ENCODE measurements around the gene EDC4. TPM values are rescaled to one million over a fixed set of nuclear protein-coding genes. Genes with fewer than 3 reads are reported as not detected.
"Not testable (repeated sequence)": the region's sequence is repeated elsewhere in the genome, so short reads cannot be mapped to it uniquely, and the experiment has no call there.

Gene EDC4
- total RNA-seq, 1 experiment from 2014 or later, result 48.8 TPM

DNA sequence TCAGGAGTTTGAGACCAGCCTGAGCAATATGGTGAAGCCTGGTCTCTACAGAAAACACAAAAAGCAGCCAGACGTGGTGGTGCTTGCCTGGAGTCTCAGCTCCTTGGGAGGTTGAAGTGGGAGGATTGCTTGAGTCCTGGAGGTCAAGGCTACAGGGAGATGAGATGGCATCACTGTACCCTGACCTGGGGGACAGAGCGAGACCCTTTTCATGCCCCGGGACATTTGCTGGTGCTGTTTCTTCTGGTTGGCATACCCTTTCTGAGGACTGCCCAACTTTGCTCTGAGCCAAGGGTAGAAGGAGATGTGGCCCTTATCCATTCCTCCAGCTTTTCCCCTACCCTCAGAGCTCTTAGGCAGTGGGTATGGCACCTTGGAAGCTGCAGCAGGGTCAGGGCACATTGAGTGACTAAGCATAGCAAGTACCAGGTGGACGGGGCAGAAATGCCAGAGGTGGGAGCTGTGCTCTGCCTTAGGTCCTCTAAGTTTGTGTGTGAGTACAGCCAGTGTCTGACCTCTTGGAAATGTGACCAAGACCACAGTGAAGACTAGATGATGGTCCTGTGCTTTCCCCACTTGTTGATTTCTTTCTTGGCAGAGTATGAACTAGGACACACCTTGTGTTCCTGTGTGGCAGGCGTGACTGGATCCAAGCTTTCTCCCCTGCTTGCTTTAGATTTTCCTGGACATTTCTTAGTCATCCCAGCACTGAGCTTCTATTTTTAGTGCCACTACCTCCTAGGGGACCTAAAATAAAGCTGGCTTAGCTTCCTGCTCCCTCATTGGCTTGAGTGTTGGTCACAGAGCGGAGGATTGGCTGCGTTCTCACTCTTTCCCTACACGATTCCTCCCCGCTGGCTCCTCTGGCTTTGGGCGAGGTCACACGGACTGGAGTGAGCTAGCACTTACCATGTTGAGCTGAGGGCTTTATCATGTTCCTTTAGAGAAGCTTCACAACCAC, 9.9 kb upstream of the EDC4 start:
- BruUV-seq (replicated peaks), result no TSS peak
- ChIA-PET CTCF (interaction anchor here (0.5 to 0.6 kb wide), 2 partner anchors 79 to 516 kb away, joined by 4 to 5 read pairs; no protein-coding TSS in a partner anchor), POLR2A (ENCODE audit: unreplicated experiment) (interaction anchor here (0.6 kb wide), 2 partner anchors 213 to 368 kb away, joined by 6 to 8 read pairs; no protein-coding TSS in a partner anchor)
- no peak for DNase-seq
- Histone ChIP-seq H3K9me3 (ENCODE audit: insufficient read depth, low read depth) (no peaks in the 10 kb centered on the region), H4K20me1 (ENCODE audit: insufficient read depth) (peaks cover 90% of the 10 kb centered on the region), H3K9me2 (ENCODE audit: insufficient read depth) (no peaks in the 10 kb centered on the region), H3K4me3 (no peak overlapping the region), H3K27me3 (ENCODE audit: insufficient read depth, low read depth) (no peaks in the 10 kb centered on the region), H2AFZ (no peak overlapping the region), H3K27ac (no peak overlapping the region), H3K4me2 (no peak overlapping the region), H3K79me2 (ENCODE audit: low read depth) (peaks cover 67% of the 10 kb centered on the region), H3F3A (ENCODE audit: insufficient read depth, low read depth) (peaks cover 37% of the 10 kb centered on the region), H3K4me1 (replicated peaks; ENCODE audit: insufficient read depth) (peaks cover 29% of the 10 kb centered on the region), H3K36me3 (ENCODE audit: low read depth) (peaks cover 29% of the 10 kb centered on the region)
- no peak for TF ChIP-seq EZH2 (IDR thresholded peaks at IDR 0.05; ENCODE audit: low read depth)
- TF ChIP-seq, protein P1, sequence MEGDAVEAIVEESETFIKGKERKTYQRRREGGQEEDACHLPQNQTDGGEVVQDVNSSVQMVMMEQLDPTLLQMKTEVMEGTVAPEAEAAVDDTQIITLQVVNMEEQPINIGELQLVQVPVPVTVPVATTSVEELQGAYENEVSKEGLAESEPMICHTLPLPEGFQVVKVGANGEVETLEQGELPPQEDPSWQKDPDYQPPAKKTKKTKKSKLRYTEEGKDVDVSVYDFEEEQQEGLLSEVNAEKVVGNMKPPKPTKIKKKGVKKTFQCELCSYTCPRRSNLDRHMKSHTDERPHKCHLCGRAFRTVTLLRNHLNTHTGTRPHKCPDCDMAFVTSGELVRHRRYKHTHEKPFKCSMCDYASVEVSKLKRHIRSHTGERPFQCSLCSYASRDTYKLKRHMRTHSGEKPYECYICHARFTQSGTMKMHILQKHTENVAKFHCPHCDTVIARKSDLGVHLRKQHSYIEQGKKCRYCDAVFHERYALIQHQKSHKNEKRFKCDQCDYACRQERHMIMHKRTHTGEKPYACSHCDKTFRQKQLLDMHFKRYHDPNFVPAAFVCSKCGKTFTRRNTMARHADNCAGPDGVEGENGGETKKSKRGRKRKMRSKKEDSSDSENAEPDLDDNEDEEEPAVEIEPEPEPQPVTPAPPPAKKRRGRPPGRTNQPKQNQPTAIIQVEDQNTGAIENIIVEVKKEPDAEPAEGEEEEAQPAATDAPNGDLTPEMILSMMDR (conservative IDR thresholded peaks at IDR 0.05), result no peak
- intact Hi-C loops (cut with micrococcal nuclease; ENCODE audit: unreplicated experiment), result no loop called here

DNA sequence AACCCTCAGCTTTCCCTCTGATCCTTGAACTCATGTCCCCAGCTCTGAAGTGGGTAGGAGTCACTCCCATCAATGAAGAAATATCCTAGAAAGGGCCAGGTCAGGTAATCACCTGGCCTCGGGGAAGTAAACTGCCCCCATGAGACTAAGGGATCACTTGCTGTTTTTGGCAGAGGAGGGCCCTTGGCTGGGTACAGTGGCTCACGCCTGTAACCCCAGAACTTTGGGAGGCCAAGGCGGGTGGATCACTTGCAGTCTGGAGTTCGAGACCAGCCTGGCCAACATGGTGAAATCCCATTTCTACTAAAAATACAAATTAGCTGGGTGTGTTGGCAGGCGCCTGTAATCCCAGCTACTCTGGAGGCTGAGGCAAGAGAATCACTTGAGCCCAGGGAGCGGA, 8.8 kb upstream of the EDC4 start:
- intact Hi-C loops (cut with micrococcal nuclease; ENCODE audit: unreplicated experiment); POLR2A ChIA-PET (ENCODE audit: unreplicated experiment); H3K4me2 ChIP-seq; DNase-seq; H3K27ac ChIP-seq; H2AFZ ChIP-seq; H3K27me3 ChIP-seq (ENCODE audit: insufficient read depth, low read depth); BruUV-seq (replicated peaks); H3K9me3 ChIP-seq (ENCODE audit: insufficient read depth, low read depth); H3K9me2 ChIP-seq (ENCODE audit: insufficient read depth); H3K4me3 ChIP-seq: not testable (repeated sequence)
- CTCF ChIA-PET, result interaction anchor here (0.5 to 0.6 kb wide), 2 partner anchors 80 to 514 kb away, joined by 4 to 5 read pairs; no protein-coding TSS in a partner anchor
- peaks cover 31% of the 10 kb centered on the region for H3F3A ChIP-seq (ENCODE audit: insufficient read depth, low read depth)
- peaks cover 29% of the 10 kb centered on the region for H3K36me3 ChIP-seq (ENCODE audit: low read depth)
- peaks cover 56% of the 10 kb centered on the region for H3K79me2 ChIP-seq (ENCODE audit: low read depth)
- H3K4me1 ChIP-seq (replicated peaks; ENCODE audit: insufficient read depth), result peaks cover 18% of the 10 kb centered on the region
- H4K20me1 ChIP-seq (ENCODE audit: insufficient read depth), result peaks cover 79% of the 10 kb centered on the region

DNA sequence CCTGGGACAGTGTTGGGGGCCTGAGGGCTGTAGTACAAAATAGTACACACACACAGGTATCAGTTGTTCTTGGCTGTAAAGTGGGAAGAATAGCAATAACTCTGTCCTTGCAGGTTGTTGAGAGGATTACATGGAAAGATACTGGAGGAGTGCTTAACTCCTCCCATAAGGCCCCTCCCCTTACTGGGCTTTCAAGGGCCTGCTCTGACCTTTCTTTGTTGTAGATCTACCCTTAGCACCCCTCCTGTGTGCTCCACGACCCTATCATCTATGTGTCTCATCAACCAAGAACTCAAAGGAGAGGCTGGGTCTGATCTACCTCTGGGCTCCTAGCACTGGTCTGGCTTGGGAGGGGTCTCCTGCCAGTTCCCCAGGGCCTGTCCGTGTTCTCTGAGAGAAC, 8.3 kb upstream of the EDC4 start:
- Histone ChIP-seq H3K27ac (no peak overlapping the region), H3K9me3 (ENCODE audit: insufficient read depth, low read depth) (no peaks in the 10 kb centered on the region), H3K4me3 (no peak overlapping the region), H3K4me2 (no peak overlapping the region), H3K4me1 (replicated peaks; ENCODE audit: insufficient read depth) (peaks cover 18% of the 10 kb centered on the region), H3K27me3 (ENCODE audit: insufficient read depth, low read depth) (no peaks in the 10 kb centered on the region), H3K79me2 (ENCODE audit: low read depth) (peaks cover 50% of the 10 kb centered on the region), H3F3A (ENCODE audit: insufficient read depth, low read depth) (peaks cover 31% of the 10 kb centered on the region), H2AFZ (no peak overlapping the region), H3K36me3 (ENCODE audit: low read depth) (peaks cover 33% of the 10 kb centered on the region), H3K9me2 (ENCODE audit: insufficient read depth) (no peaks in the 10 kb centered on the region), H4K20me1 (ENCODE audit: insufficient read depth) (peaks cover 74% of the 10 kb centered on the region)
- TF ChIP-seq, protein P1 (conservative IDR thresholded peaks at IDR 0.05), result no peak
- TF ChIP-seq EZH2 (IDR thresholded peaks at IDR 0.05; ENCODE audit: low read depth), result no peak
- POLR2A ChIA-PET (ENCODE audit: unreplicated experiment), result no interaction called here
- no TSS peak for BruUV-seq (replicated peaks)
- intact Hi-C loops (cut with micrococcal nuclease; ENCODE audit: unreplicated experiment), result no loop called here
- CTCF ChIA-PET, result interaction anchor here (1.0 kb wide), 1 partner anchor 48 kb away, joined by 4 read pairs; no protein-coding TSS in a partner anchor
- DNase-seq, result no peak
